Vagina (tissue), 2 donors: ENCODE measurements around the gene CFAP46.

Source experiments
- CTCF ChIP-seq, 3 experiments: fragments of 450-650 bp in 2 of 3; fragments of 200-600 bp in 1 of 3; sonication (generic) in 1 of 3; IDR thresholded peaks; one replicate each; pipeline ENCODE4 v1.5.1; 2017 to 2019; ENCODE audit warnings: antibody characterized with exemption in 3 of 3, mild to moderate bottlenecking in 2 of 3, moderate library complexity in 2 of 3
- POLR2A ChIP-seq, 2 donors: fragments of 450-650 bp; IDR thresholded peaks; one replicate each; pipeline ENCODE4 v1.6.1; 2017; ENCODE audit warnings: antibody characterized with exemption in 2 of 2, mild to moderate bottlenecking in 2 of 2, moderate library complexity in 2 of 2
- POLR2AphosphoS5 ChIP-seq, 2 donors: sonication (generic); formaldehyde crosslinking; IDR thresholded peaks; one replicate each; pipeline ENCODE4 v1.9.0; 2017; ENCODE audit warnings: antibody characterized with exemption in 2 of 2, mild to moderate bottlenecking in 2 of 2, low read depth in 1 of 2; ENCODE audit not compliant: insufficient read depth in 1 of 2

DNA sequence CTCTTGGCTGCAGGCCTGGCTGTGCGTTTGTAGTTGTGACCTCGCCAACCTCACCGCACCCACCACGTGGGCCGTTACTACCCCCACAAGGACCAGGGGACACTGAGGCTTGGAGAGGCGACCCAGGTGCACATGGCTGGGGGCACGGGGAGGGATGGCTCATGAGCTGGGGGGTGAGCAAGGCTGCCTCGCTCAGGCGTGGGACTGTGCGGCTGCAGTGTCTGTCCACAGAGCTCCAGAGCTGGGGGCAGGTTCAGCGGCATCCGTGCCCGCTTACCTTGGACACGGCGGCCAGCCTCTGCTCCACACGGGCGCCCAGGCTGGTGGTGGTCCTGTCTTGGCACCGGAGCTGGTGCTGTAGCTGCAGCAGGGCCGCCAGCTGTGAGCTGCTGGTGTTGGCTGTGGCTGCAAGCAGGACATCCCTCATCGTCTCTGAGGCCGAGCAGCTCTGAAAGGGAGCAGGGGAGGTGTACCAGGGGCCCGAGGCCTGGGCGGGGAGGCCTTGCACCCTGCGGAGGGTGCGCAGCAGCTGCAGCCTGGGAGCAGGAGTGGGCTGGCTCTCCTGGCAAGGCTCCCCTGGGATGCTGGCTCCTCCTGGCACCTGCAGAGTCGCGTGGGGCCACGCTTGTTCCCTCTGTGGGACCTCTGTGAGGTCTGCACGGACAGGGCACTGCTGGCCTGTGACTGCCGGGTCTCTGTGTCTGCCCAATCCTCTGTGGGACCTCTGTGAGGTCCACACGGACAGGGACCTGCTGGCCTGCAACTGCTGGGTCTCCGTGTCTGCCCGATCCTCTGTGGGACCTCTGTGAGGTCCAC lies 96.4 kb downstream of the CFAP46 start:
- TF ChIP-seq POLR2A (IDR thresholded peaks at IDR 0.05) (no peak), CTCF (IDR thresholded peaks at IDR 0.05) (no peak), POLR2AphosphoS5 (IDR thresholded peaks at IDR 0.05; ENCODE audit: insufficient read depth in 1 of 2, low read depth in 1 of 2) (no peak)
